ENCODE data around the gene PHACTR3.

DNA sequence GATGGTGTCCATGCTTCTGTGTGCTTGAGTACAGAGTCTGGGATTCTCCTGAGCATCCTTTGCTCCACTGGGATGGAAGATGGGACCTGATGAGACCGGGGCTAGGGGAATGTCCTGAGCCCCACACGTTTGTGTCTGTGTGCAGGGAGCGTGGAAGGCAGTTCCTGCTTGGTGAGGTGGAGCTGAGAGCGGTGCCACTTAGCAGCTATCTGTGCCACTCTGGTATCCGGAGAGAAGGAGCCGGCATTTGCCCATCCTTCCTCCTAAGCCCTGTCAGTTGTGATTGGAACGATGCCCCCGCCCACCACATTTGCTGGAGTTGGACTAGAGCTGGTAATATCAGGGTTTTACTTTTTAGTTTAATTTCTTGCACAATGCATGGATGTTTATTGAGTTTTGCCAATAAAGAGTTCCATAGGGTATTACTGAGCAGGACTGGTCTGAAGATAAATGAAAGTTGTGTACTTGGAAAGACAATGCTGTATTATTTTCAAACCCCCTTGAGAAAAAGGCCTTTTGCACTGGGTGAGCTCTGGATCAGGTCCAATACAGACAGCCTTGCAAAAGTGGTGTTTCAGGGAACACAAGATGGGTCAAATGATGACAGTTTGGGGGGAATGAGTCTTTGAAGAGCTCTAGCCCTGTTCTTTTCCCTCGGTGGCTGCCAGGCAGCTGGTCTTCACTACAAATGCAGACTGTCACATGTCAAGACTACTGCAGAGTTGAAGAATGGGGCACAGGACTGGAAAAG, 198.3 kb downstream of the PHACTR3 start:
- no peak for TF ChIP-seq EGR1 (IDR thresholded peaks at IDR 0.05; ENCODE audit: low read depth)
- TF ChIP-seq, protein P1, sequence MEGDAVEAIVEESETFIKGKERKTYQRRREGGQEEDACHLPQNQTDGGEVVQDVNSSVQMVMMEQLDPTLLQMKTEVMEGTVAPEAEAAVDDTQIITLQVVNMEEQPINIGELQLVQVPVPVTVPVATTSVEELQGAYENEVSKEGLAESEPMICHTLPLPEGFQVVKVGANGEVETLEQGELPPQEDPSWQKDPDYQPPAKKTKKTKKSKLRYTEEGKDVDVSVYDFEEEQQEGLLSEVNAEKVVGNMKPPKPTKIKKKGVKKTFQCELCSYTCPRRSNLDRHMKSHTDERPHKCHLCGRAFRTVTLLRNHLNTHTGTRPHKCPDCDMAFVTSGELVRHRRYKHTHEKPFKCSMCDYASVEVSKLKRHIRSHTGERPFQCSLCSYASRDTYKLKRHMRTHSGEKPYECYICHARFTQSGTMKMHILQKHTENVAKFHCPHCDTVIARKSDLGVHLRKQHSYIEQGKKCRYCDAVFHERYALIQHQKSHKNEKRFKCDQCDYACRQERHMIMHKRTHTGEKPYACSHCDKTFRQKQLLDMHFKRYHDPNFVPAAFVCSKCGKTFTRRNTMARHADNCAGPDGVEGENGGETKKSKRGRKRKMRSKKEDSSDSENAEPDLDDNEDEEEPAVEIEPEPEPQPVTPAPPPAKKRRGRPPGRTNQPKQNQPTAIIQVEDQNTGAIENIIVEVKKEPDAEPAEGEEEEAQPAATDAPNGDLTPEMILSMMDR (IDR thresholded peaks at IDR 0.05 in 2 of 3, conservative IDR thresholded peaks at IDR 0.05 in 1 of 3; ENCODE audit: borderline replicate concordance in 1 of 3, insufficient read depth in 1 of 3, low read depth in 2 of 3, low read length in 2 of 3): no peak
- TF ChIP-seq RAD21 (IDR thresholded peaks at IDR 0.05; ENCODE audit: low read depth): no peak
- TF ChIP-seq POLR2AphosphoS5 (IDR thresholded peaks at IDR 0.05; ENCODE audit: low read depth, low read length): no peak
- no peak for TF ChIP-seq POLR2A (IDR thresholded peaks at IDR 0.05; ENCODE audit: borderline replicate concordance, extremely low read depth, insufficient read depth, insufficient read length)
- TF ChIP-seq EZH2phosphoT487 (IDR thresholded peaks at IDR 0.05; ENCODE audit: borderline replicate concordance): no peak
- TF ChIP-seq EZH2 (IDR thresholded peaks at IDR 0.05): no peak
- TF ChIP-seq, protein P2, sequence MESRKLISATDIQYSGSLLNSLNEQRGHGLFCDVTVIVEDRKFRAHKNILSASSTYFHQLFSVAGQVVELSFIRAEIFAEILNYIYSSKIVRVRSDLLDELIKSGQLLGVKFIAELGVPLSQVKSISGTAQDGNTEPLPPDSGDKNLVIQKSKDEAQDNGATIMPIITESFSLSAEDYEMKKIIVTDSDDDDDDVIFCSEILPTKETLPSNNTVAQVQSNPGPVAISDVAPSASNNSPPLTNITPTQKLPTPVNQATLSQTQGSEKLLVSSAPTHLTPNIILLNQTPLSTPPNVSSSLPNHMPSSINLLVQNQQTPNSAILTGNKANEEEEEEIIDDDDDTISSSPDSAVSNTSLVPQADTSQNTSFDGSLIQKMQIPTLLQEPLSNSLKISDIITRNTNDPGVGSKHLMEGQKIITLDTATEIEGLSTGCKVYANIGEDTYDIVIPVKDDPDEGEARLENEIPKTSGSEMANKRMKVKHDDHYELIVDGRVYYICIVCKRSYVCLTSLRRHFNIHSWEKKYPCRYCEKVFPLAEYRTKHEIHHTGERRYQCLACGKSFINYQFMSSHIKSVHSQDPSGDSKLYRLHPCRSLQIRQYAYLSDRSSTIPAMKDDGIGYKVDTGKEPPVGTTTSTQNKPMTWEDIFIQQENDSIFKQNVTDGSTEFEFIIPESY (IDR thresholded peaks at IDR 0.05; ENCODE audit: extremely low read depth, insufficient replicate concordance, low read length): no peak

All from HCT116 (cell line).